Choroid plexus epithelial cell (primary cell): ENCODE results near the gene PPOX.

ENCODE experiments used
- DNase-seq: peaks from one replicate; pipeline ENCODE4 v3.0.0-alpha.2; 2010; ENCODE audit warnings: low read depth
- H3K4me3 ChIP-seq: 2 replicates; pipeline ENCODE4 v1.5.1; 2011; ENCODE audit warnings: low read depth, mild to moderate bottlenecking, control low read depth, low read length, moderate library complexity
- TF ChIP-seq, protein P1 (sequence below): conservative IDR thresholded peaks from 2 replicates; pipeline ENCODE4 v1.5.1; 2011; ENCODE audit warnings: low read depth, mild to moderate bottlenecking, control low read depth, inconsistent platforms, low read length, moderate library complexity

The PPOX gene

DNA sequence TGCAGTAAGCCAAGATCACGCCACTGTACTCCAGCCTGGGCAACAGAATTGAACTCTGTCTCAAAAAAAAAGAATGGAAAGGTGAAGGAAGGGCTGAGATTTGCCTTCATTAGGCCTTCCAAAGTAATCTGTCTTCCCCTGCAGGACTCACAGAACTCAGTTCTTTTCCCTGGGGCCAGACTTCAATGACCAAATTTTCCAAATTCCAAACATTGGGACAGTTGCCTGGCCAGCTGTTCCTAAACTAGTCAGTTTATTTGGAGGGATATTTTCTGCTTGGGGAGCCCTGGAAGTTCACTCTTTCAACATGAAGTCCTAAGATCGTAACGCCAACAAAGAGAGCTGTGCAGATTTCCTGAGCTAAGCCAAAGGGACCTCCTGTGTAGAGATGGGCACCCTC is 28.3 kb upstream of the PPOX start:
- no peak for DNase-seq
- H3K4me3 ChIP-seq = no peak overlapping the region
- TF ChIP-seq, protein P1, sequence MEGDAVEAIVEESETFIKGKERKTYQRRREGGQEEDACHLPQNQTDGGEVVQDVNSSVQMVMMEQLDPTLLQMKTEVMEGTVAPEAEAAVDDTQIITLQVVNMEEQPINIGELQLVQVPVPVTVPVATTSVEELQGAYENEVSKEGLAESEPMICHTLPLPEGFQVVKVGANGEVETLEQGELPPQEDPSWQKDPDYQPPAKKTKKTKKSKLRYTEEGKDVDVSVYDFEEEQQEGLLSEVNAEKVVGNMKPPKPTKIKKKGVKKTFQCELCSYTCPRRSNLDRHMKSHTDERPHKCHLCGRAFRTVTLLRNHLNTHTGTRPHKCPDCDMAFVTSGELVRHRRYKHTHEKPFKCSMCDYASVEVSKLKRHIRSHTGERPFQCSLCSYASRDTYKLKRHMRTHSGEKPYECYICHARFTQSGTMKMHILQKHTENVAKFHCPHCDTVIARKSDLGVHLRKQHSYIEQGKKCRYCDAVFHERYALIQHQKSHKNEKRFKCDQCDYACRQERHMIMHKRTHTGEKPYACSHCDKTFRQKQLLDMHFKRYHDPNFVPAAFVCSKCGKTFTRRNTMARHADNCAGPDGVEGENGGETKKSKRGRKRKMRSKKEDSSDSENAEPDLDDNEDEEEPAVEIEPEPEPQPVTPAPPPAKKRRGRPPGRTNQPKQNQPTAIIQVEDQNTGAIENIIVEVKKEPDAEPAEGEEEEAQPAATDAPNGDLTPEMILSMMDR = no peak

DNA sequence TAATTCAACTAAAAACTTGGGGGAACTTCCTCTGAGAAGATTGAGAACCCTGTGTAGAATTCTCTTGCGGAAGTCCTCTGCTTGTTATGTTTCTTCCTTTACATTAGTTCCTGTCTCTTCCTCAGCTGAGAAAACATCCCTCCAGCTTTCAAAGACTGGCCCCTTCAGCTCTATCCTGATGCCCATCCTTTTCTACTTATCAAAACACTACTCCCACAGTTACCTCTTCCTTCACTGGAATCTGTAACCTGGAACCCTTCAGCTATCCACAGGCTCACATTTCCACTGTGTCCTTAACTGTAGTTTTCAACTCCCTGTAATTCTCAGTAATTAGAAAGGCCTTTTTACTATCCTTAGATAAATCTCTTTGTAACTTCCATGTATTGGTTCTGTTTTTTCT is 27.8 kb upstream of the PPOX start:
- TF ChIP-seq, protein P1 = no peak
- DNase-seq = no peak
- H3K4me3 ChIP-seq = no peak overlapping the region

DNA sequence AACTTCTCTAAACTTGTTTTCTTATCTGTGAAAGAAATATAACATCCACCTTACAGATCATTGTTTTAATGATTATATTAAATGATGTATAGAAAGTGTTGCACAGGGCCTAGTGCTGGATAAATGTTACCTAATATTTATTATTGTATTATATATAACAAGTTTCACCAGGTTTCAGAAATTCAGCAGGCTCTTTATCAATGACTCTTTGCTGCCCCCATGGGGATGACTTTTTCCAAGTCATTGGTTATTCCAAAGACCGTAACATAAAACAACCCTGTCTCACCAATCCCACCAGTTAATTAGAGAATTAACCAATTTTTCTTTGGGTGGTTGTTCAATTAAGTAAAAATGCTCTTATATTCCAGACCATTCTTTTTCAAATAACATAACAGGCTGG is 26.5 kb upstream of the PPOX start:
- H3K4me3 ChIP-seq = no peak overlapping the region
- TF ChIP-seq, protein P1 = peak; percentile 64
- DNase-seq = peak; percentile 79

DNA sequence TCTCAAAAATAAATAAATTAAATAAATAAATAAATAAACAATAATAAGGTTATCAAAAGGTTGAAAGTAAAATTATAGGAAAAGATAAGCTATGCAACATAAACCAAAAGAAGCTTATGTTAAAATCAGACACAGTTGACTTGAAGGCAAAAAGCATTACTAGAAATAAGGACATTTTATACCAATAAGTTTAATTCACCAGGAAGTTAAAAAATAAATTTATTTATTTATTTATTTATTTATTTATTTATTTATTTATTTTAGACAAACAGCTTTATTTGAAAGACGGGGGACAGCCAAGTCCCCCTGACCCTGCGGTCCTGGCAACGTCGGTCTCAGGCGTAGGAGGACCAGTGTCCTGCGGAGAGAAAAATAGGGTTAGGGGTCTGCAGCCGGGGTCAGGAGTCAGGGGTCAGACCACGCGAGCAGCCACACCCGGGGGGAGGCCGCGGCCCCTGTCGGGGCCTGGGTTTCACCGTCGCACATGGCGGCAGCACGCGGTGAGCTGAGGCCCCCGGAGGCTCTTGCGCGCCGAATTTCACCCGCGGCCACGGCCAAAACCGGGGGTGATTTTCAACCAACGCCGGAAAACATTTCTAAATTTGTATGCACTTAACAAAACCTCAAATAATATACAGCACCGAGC is 25.3 kb upstream of the PPOX start:
- H3K4me3 ChIP-seq = no peak overlapping the region
- TF ChIP-seq, protein P1 = no peak
- DNase-seq = no peak

DNA sequence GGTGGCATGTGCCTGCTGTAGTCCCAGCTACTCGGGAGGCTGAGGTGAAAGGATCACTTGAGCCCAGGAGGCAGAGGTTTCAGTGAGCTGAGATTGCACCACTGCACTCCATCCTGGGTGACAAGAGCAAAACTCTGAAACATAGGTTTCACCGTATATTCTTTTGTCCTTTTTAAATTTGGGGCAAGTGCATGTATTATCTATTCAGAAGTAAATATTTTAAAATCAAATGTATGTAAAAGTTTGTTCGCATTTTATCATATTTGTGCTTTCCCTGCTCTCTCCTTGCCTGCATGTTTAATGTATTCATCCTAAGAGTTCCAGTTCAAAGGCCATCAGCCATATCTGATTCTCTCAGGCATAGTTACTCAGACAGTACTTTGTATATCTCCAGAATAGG is 20.4 kb upstream of the PPOX start:
- no peak overlapping the region for H3K4me3 ChIP-seq
- no peak for DNase-seq
- TF ChIP-seq, protein P1 = no peak

DNA sequence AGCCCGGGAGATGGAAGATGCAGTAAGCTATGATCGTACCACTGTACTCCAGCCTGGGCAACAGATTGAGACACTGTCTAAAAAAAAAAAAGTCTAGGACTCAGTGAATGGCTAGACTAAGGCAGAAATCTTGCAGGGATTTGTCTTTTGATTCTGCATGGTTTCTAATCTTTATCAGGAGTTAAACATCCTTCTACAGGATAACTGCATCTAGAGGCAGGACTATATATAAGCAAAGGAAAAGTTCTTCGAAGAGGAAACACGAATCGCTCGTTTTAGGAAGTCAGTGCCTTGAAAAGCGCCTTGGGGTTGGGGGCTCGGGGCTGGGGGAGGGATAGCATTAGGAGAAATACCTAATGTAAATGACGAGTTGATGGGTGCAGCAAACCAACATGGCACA is 13.1 kb upstream of the PPOX start:
- DNase-seq = no peak
- peak overlapping the region; percentile 86 for H3K4me3 ChIP-seq
- TF ChIP-seq, protein P1 = no peak

DNA sequence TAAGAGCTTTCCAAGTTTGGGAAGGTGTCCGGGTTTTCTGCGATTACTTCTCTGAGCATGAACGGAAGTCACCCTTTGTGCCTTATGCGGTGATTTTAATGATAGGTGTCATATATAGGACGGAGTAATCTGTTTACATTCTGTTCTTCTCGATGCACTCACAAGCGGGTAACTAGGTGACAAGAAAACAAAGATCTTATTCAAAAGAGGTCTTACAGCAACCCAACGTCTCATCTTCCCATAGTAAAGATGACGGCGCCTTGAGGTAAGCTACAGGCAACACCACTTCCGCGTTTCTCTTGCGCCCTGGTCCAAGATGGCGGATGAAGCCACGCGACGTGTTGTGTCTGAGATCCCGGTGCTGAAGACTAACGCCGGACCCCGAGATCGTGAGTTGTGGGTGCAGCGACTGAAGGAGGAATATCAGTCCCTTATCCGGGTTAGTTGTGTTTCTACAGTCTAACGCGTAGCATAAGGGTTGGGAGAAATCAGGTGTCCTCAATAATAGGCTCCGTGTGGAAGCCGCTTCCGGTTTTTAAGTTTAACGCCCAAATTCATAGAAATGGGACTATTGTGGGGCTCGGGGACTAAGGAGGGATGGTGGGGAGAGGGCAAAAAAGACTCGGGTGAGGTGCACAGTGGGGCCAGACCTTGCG is 12.4 kb upstream of the PPOX start, which contains the start of gene UFC1:
Gene UFC1, plus strand, starts transcription at position 297 of the 656 bp plus-strand sequence. Its CDS starts 20 bp downstream, at position 317.
- peak within 1 kb of the TSS; percentile 86 for H3K4me3 ChIP-seq
- TF ChIP-seq, protein P1 = no peak
- DNase-seq = peak; percentile 95
